HEK293 (cell line): ENCODE data around the gene HSF5.

Experiments
- CTCF ChIA-PET: fragments of 350-600 bp; formaldehyde crosslinking; extraction: SDS; loops from one replicate; lab custom pipeline; 2021; ENCODE audit warnings: antibody characterized with exemption; lab: Yijun Ruan, JAX
- POLR2A ChIA-PET: fragments of 300-600 bp; formaldehyde crosslinking; extraction: SDS; loops from one replicate; lab custom pipeline; 2020; ENCODE audit warnings: antibody characterized with exemption, inconsistent platforms; lab: Yijun Ruan, JAX
- H3K27ac ChIP-seq: fragments of 200-500 bp; sonication (Bioruptor generic); 2 replicates; pipeline ENCODE4 v1.5.1; 2014; ENCODE audit warnings: low read depth, low read length, control low read depth, inconsistent platforms; ENCODE audit errors: extremely low read depth
- H3K36me3 ChIP-seq, 2 experiments: fragments of 200-500 bp in 1 of 2; sonication (Bioruptor generic) in 1 of 2; 1 replicate in 1 of 2; 2 replicates in 1 of 2; pipeline ENCODE4 v1.5.1; 2014 to 2017; ENCODE audit warnings: inconsistent platforms in 2 of 2, low read length in 2 of 2; ENCODE audit not compliant: control insufficient read depth in 2 of 2, insufficient read depth in 1 of 2
- H3K4me1 ChIP-seq: fragments of 200-500 bp; sonication (Bioruptor generic); 2 replicates; pipeline ENCODE4 v1.5.1; 2014; ENCODE audit warnings: mild to moderate bottlenecking, low read length, inconsistent platforms; ENCODE audit not compliant: control insufficient read depth, insufficient read depth
- H3K4me3 ChIP-seq: 2 replicates; pipeline ENCODE4 v1.5.1; 2011; ENCODE audit warnings: low read depth, mild to moderate bottlenecking, control low read depth, low read length, moderate library complexity
- H3K9me3 ChIP-seq: fragments of 200-500 bp; sonication (Bioruptor generic); 2 replicates; pipeline ENCODE4 v1.5.1; 2014; ENCODE audit warnings: low read depth, low read length, inconsistent platforms; ENCODE audit not compliant: control insufficient read depth, insufficient read depth
- BCL11B ChIP-seq: fragments of 450-650 bp; formaldehyde crosslinking; IDR thresholded peaks from 2 replicates; pipeline ENCODE4 v1.5.1; 2016; ENCODE audit warnings: low read depth, missing biosample characterization, missing genetic modification characterization
- CTCF ChIP-seq: fragments of 450-650 bp; formaldehyde crosslinking; IDR thresholded peaks from 2 replicates; pipeline ENCODE4 v1.5.1; 2016; ENCODE audit warnings: missing biosample characterization, missing genetic modification characterization
- GLI4 ChIP-seq: fragments of 450-650 bp; formaldehyde crosslinking; IDR thresholded peaks from 2 replicates; pipeline ENCODE4 v1.5.1; 2016; ENCODE audit warnings: missing biosample characterization, missing genetic modification characterization
- GLIS1 ChIP-seq: fragments of 450-650 bp; formaldehyde crosslinking; IDR thresholded peaks from 2 replicates; pipeline ENCODE4 v1.5.1; 2016; ENCODE audit warnings: missing biosample characterization, missing genetic modification characterization
- KLF9 ChIP-seq: fragments of 450-650 bp; formaldehyde crosslinking; IDR thresholded peaks from 2 replicates; pipeline ENCODE4 v1.5.1; 2016; ENCODE audit warnings: missing biosample characterization, missing genetic modification characterization, low read depth
- PRDM1 ChIP-seq: fragments of 450-650 bp; formaldehyde crosslinking; IDR thresholded peaks from 2 replicates; pipeline ENCODE4; 2016; ENCODE audit warnings: missing biosample characterization, missing genetic modification characterization
- SP7 ChIP-seq: fragments of 450-650 bp; formaldehyde crosslinking; IDR thresholded peaks from 2 replicates; pipeline ENCODE4 v1.5.1; 2016; ENCODE audit warnings: missing biosample characterization, missing genetic modification characterization
- YY1 ChIP-seq: fragments of 450-650 bp; formaldehyde crosslinking; IDR thresholded peaks from 2 replicates; pipeline ENCODE4 v1.5.1; 2018; ENCODE audit warnings: missing biosample characterization, missing genetic modification characterization
- ZNF121 ChIP-seq: fragments of 450-650 bp; formaldehyde crosslinking; IDR thresholded peaks from 2 replicates; pipeline ENCODE4 v1.5.1; 2016; ENCODE audit warnings: missing biosample characterization, missing genetic modification characterization
- ZNF138 ChIP-seq: fragments of 450-650 bp; formaldehyde crosslinking; IDR thresholded peaks from 2 replicates; pipeline ENCODE4 v1.5.1; 2016; ENCODE audit warnings: missing biosample characterization, missing genetic modification characterization, borderline replicate concordance
- ZNF157 ChIP-seq: fragments of 450-650 bp; formaldehyde crosslinking; IDR thresholded peaks from 2 replicates; pipeline ENCODE4 v1.5.1; 2016; ENCODE audit warnings: missing biosample characterization, missing genetic modification characterization
- ZNF169 ChIP-seq: fragments of 450-650 bp; formaldehyde crosslinking; IDR thresholded peaks from 2 replicates; pipeline ENCODE4 v1.5.1; 2016; ENCODE audit warnings: missing biosample characterization, missing genetic modification characterization
- ZNF184 ChIP-seq: fragments of 450-650 bp; IDR thresholded peaks from 2 replicates; pipeline ENCODE4 v1.5.1; 2018; ENCODE audit warnings: missing biosample characterization, mild to moderate bottlenecking, missing genetic modification characterization
- ZNF335 ChIP-seq: fragments of 450-650 bp; formaldehyde crosslinking; conservative IDR thresholded peaks from 2 replicates; pipeline ENCODE4 v1.5.1; 2016; ENCODE audit warnings: missing biosample characterization, missing genetic modification characterization
- ZNF473 ChIP-seq: fragments of 450-650 bp; formaldehyde crosslinking; IDR thresholded peaks from 2 replicates; pipeline ENCODE4 v1.5.1; 2017; ENCODE audit warnings: missing biosample characterization, missing genetic modification characterization
- ZNF571 ChIP-seq: fragments of 450-650 bp; formaldehyde crosslinking; IDR thresholded peaks from 2 replicates; pipeline ENCODE4 v1.5.0; 2017; ENCODE audit warnings: missing biosample characterization, missing genetic modification characterization
- ZNF610 ChIP-seq: fragments of 450-650 bp; formaldehyde crosslinking; IDR thresholded peaks from 2 replicates; pipeline ENCODE4 v1.5.1; 2016; ENCODE audit warnings: missing biosample characterization, missing genetic modification characterization, borderline replicate concordance
- ZNF621 ChIP-seq: fragments of 450-650 bp; formaldehyde crosslinking; IDR thresholded peaks from 2 replicates; pipeline ENCODE4 v1.5.1; 2017; ENCODE audit warnings: missing biosample characterization, missing genetic modification characterization
- ZNF623 ChIP-seq: fragments of 450-650 bp; formaldehyde crosslinking; IDR thresholded peaks from 2 replicates; pipeline ENCODE4 v1.5.1; 2016; ENCODE audit warnings: missing biosample characterization, missing genetic modification characterization
- ZNF658 ChIP-seq: fragments of 450-650 bp; formaldehyde crosslinking; IDR thresholded peaks from 2 replicates; pipeline ENCODE4; 2016; ENCODE audit warnings: missing biosample characterization, missing genetic modification characterization
- ZNF660 ChIP-seq: fragments of 450-650 bp; IDR thresholded peaks from 2 replicates; pipeline ENCODE4 v1.5.1; 2018; ENCODE audit warnings: missing biosample characterization, mild to moderate bottlenecking, missing genetic modification characterization
- ZNF677 ChIP-seq: fragments of 450-650 bp; IDR thresholded peaks from 2 replicates; pipeline ENCODE4 v1.5.0; 2018; ENCODE audit warnings: missing biosample characterization, mild to moderate bottlenecking, missing genetic modification characterization, moderate library complexity
- ZNF837 ChIP-seq: fragments of 450-650 bp; formaldehyde crosslinking; IDR thresholded peaks from 2 replicates; pipeline ENCODE4 v1.5.1; 2016; ENCODE audit warnings: missing biosample characterization, missing genetic modification characterization
- TF ChIP-seq, protein P1 (sequence below): fragments of 450-650 bp; formaldehyde crosslinking; IDR thresholded peaks from 2 replicates; pipeline ENCODE4 v1.5.1; 2016; ENCODE audit warnings: missing biosample characterization, missing genetic modification characterization
- TF ChIP-seq, protein P2 (sequence below): fragments of 450-650 bp; formaldehyde crosslinking; IDR thresholded peaks from 2 replicates; pipeline ENCODE4 v1.5.0; 2017; ENCODE audit warnings: missing biosample characterization, missing genetic modification characterization, borderline replicate concordance

HSF5 gene

DNA sequence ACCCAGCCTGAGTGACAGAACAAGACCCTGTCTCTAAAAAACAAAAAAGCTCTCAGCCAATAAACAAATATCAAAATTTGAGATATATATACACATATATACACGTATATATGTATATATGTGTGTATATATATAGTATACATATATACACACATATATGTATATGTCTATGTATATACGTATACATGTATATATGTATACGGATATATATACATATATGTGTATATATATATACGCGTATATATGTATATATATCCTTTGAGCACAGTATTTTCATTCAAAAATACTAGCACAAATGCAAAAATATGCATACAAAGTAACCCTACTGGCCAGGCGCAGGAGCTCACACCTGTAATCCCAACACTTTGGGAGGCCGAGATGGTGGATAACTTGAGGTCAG lies 13.2 kb upstream of the HSF5 start:
- no peaks in the 10 kb centered on the region for H3K4me1 ChIP-seq
- peaks cover 89 to 95% of the 10 kb centered on the region in 2 experiments for H3K36me3 ChIP-seq
- ChIA-PET POLR2A (interaction anchor here (1.6 kb wide), 1 partner anchor 13 kb away, joined by 5 read pairs; the partner anchor contains the start of gene MTMR4), CTCF (interaction anchor here (0.6 to 1.0 kb wide), 2 partner anchors 10 to 40 kb away, joined by 3 read pairs; no protein-coding TSS in a partner anchor)
- no peaks in the 10 kb centered on the region for H3K9me3 ChIP-seq
- TF ChIP-seq ZNF660 (tag by site-specific recombination) = no peak
- no peak for TF ChIP-seq ZNF677 (tag by site-specific recombination)
- no peak for TF ChIP-seq ZNF837 (tag by site-specific recombination)
- TF ChIP-seq ZNF621 = no peak
- TF ChIP-seq YY1 (tag by site-specific recombination) = no peak
- TF ChIP-seq ZNF335 (tag by site-specific recombination) = no peak
- no peak for TF ChIP-seq ZNF658
- no peak for TF ChIP-seq ZNF473 (tag by site-specific recombination)
- no peak for TF ChIP-seq KLF9 (tag by site-specific recombination)
- TF ChIP-seq GLI4 (tag by site-specific recombination) = no peak
- no peak for TF ChIP-seq SP7 (tag by site-specific recombination)
- TF ChIP-seq, all 188 proteins: peak for 0
- Histone ChIP-seq H3K27ac (no peak overlapping the region), H3K4me3 (no peak overlapping the region)

GRCh38 chr17:58498177-58498828 lies 10.1 kb upstream of the HSF5 start:
- Histone ChIP-seq H3K9me3 (no peaks in the 10 kb centered on the region), H3K27ac (no peak overlapping the region), H3K36me3 (peaks cover 81 to 93% of the 10 kb centered on the region in 2 experiments), H3K4me1 (no peaks in the 10 kb centered on the region), H3K4me3 (no peak overlapping the region)
- TF ChIP-seq, protein P1, sequence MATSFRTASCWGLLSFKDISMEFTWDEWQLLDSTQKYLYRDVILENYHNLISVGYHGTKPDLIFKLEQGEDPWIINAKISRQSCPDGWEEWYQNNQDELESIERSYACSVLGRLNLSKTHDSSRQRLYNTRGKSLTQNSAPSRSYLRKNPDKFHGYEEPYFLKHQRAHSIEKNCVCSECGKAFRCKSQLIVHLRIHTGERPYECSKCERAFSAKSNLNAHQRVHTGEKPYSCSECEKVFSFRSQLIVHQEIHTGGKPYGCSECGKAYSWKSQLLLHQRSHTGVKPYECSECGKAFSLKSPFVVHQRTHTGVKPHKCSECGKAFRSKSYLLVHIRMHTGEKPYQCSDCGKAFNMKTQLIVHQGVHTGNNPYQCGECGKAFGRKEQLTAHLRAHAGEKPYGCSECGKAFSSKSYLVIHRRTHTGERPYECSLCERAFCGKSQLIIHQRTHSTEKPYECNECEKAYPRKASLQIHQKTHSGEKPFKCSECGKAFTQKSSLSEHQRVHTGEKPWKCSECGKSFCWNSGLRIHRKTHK (tag by site-specific recombination) = no peak
- TF ChIP-seq ZNF157 (no peak), ZNF610 (no peak)
- TF ChIP-seq, protein P2, sequence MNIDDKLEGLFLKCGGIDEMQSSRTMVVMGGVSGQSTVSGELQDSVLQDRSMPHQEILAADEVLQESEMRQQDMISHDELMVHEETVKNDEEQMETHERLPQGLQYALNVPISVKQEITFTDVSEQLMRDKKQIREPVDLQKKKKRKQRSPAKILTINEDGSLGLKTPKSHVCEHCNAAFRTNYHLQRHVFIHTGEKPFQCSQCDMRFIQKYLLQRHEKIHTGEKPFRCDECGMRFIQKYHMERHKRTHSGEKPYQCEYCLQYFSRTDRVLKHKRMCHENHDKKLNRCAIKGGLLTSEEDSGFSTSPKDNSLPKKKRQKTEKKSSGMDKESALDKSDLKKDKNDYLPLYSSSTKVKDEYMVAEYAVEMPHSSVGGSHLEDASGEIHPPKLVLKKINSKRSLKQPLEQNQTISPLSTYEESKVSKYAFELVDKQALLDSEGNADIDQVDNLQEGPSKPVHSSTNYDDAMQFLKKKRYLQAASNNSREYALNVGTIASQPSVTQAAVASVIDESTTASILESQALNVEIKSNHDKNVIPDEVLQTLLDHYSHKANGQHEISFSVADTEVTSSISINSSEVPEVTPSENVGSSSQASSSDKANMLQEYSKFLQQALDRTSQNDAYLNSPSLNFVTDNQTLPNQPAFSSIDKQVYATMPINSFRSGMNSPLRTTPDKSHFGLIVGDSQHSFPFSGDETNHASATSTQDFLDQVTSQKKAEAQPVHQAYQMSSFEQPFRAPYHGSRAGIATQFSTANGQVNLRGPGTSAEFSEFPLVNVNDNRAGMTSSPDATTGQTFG = no peak
- ChIA-PET CTCF (no interaction called here), POLR2A (no interaction called here)

DNA sequence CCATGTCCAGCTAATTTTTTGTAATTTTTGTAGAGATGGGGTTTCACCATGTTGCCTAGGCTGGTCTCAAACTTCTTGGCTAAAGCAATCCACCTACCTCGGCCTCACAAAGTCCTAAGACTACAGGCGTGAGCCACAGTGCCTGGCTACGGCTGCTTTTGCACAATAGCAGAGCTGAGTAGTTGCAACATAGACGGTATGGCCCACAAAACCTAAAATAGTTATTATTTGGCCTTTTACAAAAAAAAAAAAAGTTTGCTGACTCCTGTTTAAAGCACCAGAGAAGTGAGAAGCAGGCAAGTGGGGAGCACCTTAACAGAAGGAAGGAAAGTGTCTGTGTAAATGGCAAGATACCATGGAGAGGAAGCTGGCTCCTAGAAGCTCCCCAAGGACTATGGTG lies 5.3 kb upstream of the HSF5 start:
- CTCF ChIA-PET = no interaction called here
- peaks cover 61 to 97% of the 10 kb centered on the region in 2 experiments for H3K36me3 ChIP-seq
- no peak for TF ChIP-seq ZNF169 (tag by site-specific recombination)
- TF ChIP-seq ZNF184 (tag by site-specific recombination) = no peak
- TF ChIP-seq ZNF138 (tag by site-specific recombination) = no peak
- TF ChIP-seq ZNF623 (tag by site-specific recombination) = no peak
- TF ChIP-seq ZNF121 (tag by site-specific recombination) = no peak
- TF ChIP-seq ZNF571 (tag by site-specific recombination) = no peak
- no peak for TF ChIP-seq CTCF
- no peak for TF ChIP-seq PRDM1 (tag by site-specific recombination)
- no peak for TF ChIP-seq BCL11B (tag by site-specific recombination)
- TF ChIP-seq ZNF837 (tag by site-specific recombination) = no peak
- TF ChIP-seq GLIS1 (tag by site-specific recombination) = no peak

More for the DNA sequence above, 5.3 kb upstream of the HSF5 start:
- Histone ChIP-seq H3K4me3 (no peak overlapping the region), H3K9me3 (no peaks in the 10 kb centered on the region), H3K4me1 (no peaks in the 10 kb centered on the region), H3K27ac (no peak overlapping the region)
- POLR2A ChIA-PET = no interaction called here
